BJ (cell line): ENCODE measurements around the gene DPP7. TPM values are rescaled to one million over a fixed set of nuclear protein-coding genes. Genes with fewer than 3 reads are reported as not detected.

Source experiments
- CTCF ChIA-PET: fragments of 350-600 bp; formaldehyde crosslinking; extraction: SDS; loops from one replicate; lab custom pipeline; 2021; ENCODE audit warnings: antibody characterized with exemption, inconsistent platforms; lab: Yijun Ruan, JAX
- POLR2A ChIA-PET: fragments of 300-600 bp; sonication (Branson Sonifier 250); formaldehyde crosslinking; extraction: SDS; loops from one replicate; lab custom pipeline; 2021; ENCODE audit warnings: antibody characterized with exemption; lab: Charles Lee
- DNase-seq: peaks from one replicate; pipeline ENCODE4 v3.0.0-alpha.2; 2011; ENCODE audit warnings: low read depth
- H3K27me3 ChIP-seq: 2 replicates; pipeline ENCODE4 v1.6.0; 2011; ENCODE audit warnings: low read length; ENCODE audit not compliant: control insufficient read depth, insufficient read depth
- H3K36me3 ChIP-seq: 2 replicates; pipeline ENCODE4 v1.5.1; 2011; ENCODE audit warnings: low read length; ENCODE audit not compliant: control insufficient read depth, insufficient read depth
- H3K4me3 ChIP-seq: 2 replicates; pipeline ENCODE4 v1.5.1; 2011; ENCODE audit warnings: low read depth, mild to moderate bottlenecking, control low read depth, low read length
- CTCF ChIP-seq: IDR thresholded peaks from 2 replicates; pipeline ENCODE4 v1.5.1; 2011; ENCODE audit warnings: low read depth, mild to moderate bottlenecking, control low read depth, inconsistent platforms, low read length, moderate library complexity; ENCODE audit not compliant: insufficient read depth
- polyA plus RNA-seq: library from polyadenylated mRNA; depleted of rRNA; stranded (reverse); fragments of >200 nt; gene quantifications from 2 replicates; pipeline ENCODE4 v1.2.3, GENCODE V29; 2011

DPP7 gene
- polyA plus RNA-seq, 1 experiment, result 94.4 TPM

GRCh38 chr9:137078701-137079400 is 35.7 kb downstream of the DPP7 start:
- no peaks in the 10 kb centered on the region for H3K27me3 ChIP-seq
- TF ChIP-seq CTCF, result no peak
- peak overlapping the region; percentile 75; the same call in 1 of the 2 replicates for H3K4me3 ChIP-seq
- CTCF ChIA-PET, result interaction anchor here (7.7 kb wide), 1 partner anchor 13 kb away, joined by 69 read pairs; no protein-coding TSS in a partner anchor
- POLR2A ChIA-PET, result no interaction called here
- peaks cover 29% of the 10 kb centered on the region for H3K36me3 ChIP-seq
- no peak for DNase-seq

- ChIA-PET POLR2A (interaction anchor here (0.7 kb wide), 1 partner anchor 9 kb away, joined by 4 read pairs; the partner anchor contains the start of gene MAN1B1), CTCF (interaction anchor here (0.6 to 7.7 kb wide), 2 partner anchors 12 to 325 kb away, joined by 3 to 69 read pairs; no protein-coding TSS in a partner anchor)
- H3K36me3 ChIP-seq, result peaks cover 29% of the 10 kb centered on the region
- H3K27me3 ChIP-seq, result no peaks in the 10 kb centered on the region
- no peak for TF ChIP-seq CTCF
- peak overlapping the region; percentile 75 for H3K4me3 ChIP-seq
- DNase-seq, result no peak
These were observed 36.5 kb downstream of the DPP7 start for GRCh38 chr9:137077758-137078693.

GRCh38 chr9:137077010-137077747 is 37.4 kb downstream of the DPP7 start, which contains the start of gene UAP1L1:
Gene UAP1L1, plus strand, starts transcription at chr9:137077517. Its CDS starts 16 bp downstream, at chr9:137077533.
- no peak for DNase-seq
- peak within 1 kb of the TSS; percentile 75 for H3K4me3 ChIP-seq
- no peaks in the 10 kb centered on the region for H3K27me3 ChIP-seq
- H3K36me3 ChIP-seq, result peaks cover 23% of the 10 kb centered on the region
- TF ChIP-seq CTCF, result no peak
- CTCF ChIA-PET, result interaction anchor here (0.6 to 7.7 kb wide), 4 partner anchors 11 to 324 kb away, joined by 3 to 69 read pairs (median 6); no protein-coding TSS in a partner anchor
- POLR2A ChIA-PET, result interaction anchor here (0.7 kb wide), 1 partner anchor 10 kb away, joined by 4 read pairs; the partner anchor contains the start of gene MAN1B1

GRCh38 chr9:137076636-137077009 is 37.9 kb downstream of the DPP7 start:
- Histone ChIP-seq H3K36me3 (peaks cover 20% of the 10 kb centered on the region), H3K27me3 (no peaks in the 10 kb centered on the region), H3K4me3 (peak overlapping the region; percentile 75)
- no peak for DNase-seq
- TF ChIP-seq CTCF, result no peak
- POLR2A ChIA-PET, result no interaction called here
- CTCF ChIA-PET, result interaction anchor here (1.3 to 7.7 kb wide), 3 partner anchors 11 to 47 kb away, joined by 3 to 69 read pairs (median 10); no protein-coding TSS in a partner anchor
